Lower lobe of right lung (tissue), 2 donors: ENCODE data around the gene PRDM16. TPM values are rescaled to one million over a fixed set of nuclear protein-coding genes. Genes with fewer than 3 reads are reported as not detected.

Experiments used
- ATAC-seq, 2 donors: fragments of 200-7000 bp; cut with Tn5 transposase; one replicate each; pipeline ENCODE4 v1.9.1; 2020 to 2022; ENCODE audit warnings: mild to moderate bottlenecking in 2 of 2, moderate library complexity in 2 of 2
- DNase-seq: peaks from one replicate; pipeline ENCODE4 v3.0.0-alpha.2; 2020
- H3K27ac ChIP-seq: fragments of 200-600 bp; one replicate; pipeline ENCODE4 v1.8.0; 2022
- H3K27me3 ChIP-seq: fragments of 200-600 bp; one replicate; pipeline ENCODE4 v1.8.0; 2022; ENCODE audit warnings: low read depth
- H3K36me3 ChIP-seq: fragments of 200-600 bp; one replicate; pipeline ENCODE4 v1.8.0; 2022; ENCODE audit warnings: mild to moderate bottlenecking
- H3K4me1 ChIP-seq: fragments of 200-600 bp; one replicate; pipeline ENCODE4 v1.8.0; 2022
- H3K4me3 ChIP-seq: fragments of 200-600 bp; one replicate; pipeline ENCODE4 v1.8.0; 2022; ENCODE audit warnings: mild to moderate bottlenecking
- H3K9me3 ChIP-seq: fragments of 200-600 bp; one replicate; pipeline ENCODE4 v1.8.0; 2022
- CTCF ChIP-seq: fragments of 200-600 bp; IDR thresholded peaks from one replicate; pipeline ENCODE4 v1.8.0; 2022; ENCODE audit warnings: antibody characterized with exemption, mild to moderate bottlenecking
- intact Hi-C: fragments of 100-400 bp; cut with DNase I; formaldehyde crosslinking; loops from one replicate; pipeline ENCODE4 v1.11.0; 2022
- total RNA-seq: library from RNA; stranded (reverse); fragmentation: NEBNext Ultra II Directional; extraction: Animal tissue kit (Norgen Biotek cat#: 25700); gene quantifications from one replicate; pipeline ENCODE4 v1.2.1, GENCODE V29; 2021
- donor health status: DM: no; HTN: yes; CAD: no; lungs with severe emphysema.

Gene PRDM16
- total RNA-seq, 1 donor from 2014 or later: 19.2 TPM

- intact Hi-C loops: no loop called here
- Histone ChIP-seq H3K27me3 (peaks cover 25% of the 10 kb centered on the region), H3K4me1 (no peaks in the 10 kb centered on the region), H3K4me3 (no peak overlapping the region), H3K36me3 (no peaks in the 10 kb centered on the region), H3K9me3 (no peaks in the 10 kb centered on the region), H3K27ac (no peak overlapping the region)
- no peak for DNase-seq
- TF ChIP-seq CTCF: no peak
- no peak for ATAC-seq
These were observed 315.4 kb downstream of the PRDM16 start for GRCh38 chr1:3384407-3384806.

DNA sequence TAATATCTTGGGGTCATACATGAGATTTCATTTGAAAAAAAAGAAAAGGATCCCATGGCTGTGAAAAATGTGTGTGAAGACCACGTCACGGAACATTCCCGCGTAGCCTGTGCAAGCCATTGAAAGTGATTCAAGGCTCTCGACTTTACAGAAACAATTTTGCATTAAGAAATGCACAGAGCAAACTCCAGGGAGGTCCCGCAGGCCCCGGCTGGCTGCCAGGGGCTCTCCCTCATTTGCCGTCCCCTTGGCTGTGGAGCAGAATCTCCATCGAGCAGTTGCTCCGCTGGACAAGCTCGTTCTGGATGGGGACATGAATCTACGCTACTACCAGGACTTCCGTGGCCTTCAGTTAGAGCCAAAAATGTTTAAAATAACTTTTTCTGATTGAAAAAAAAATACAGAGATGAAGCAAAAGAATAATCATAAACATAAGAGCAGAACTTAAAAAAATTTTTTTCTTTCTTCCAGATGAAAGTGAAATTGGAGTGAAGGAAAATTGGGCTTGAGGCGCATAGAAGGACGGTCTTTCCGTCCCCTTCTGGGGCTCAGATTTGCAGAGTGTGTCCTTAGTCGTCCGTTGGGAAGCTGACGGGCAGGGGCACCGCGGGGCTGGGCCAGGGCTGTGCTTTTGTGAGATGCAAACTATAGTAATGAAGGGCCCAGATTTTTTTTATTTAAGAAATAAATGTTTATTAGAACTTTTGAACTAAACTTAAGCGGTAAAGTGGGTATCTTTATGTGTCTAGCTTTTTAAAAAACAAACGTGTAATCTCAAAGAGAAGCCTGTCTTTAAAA is 317.4 kb downstream of the PRDM16 start:
- intact Hi-C loops: no loop called here
- H3K9me3 ChIP-seq: no peaks in the 10 kb centered on the region
- ATAC-seq (no peak), DNase-seq (no peak)
- no peak for TF ChIP-seq CTCF
- no peak overlapping the region for H3K4me3 ChIP-seq
- no peaks in the 10 kb centered on the region for H3K4me1 ChIP-seq
- no peaks in the 10 kb centered on the region for H3K36me3 ChIP-seq
- no peak overlapping the region for H3K27ac ChIP-seq
- peaks cover 36% of the 10 kb centered on the region for H3K27me3 ChIP-seq

DNA sequence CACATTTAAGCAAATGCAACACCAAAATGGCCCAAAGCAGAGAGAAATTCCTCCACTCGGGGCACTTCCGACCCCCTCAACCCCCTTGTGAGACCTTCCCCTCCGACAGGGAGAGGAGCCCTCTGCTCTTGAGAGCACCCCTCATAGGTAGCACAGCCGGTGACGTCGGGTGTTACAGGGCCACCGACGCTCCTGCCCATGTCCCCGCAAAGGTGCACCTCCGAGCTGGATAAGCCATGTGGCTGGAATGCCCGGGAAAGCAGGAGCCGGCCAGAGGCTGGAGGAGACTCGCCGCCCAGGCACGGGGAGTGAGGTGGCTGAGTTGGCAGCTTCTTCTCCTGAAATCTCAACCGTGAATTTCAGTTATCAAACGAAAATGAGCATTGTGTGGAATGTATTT is 318.4 kb downstream of the PRDM16 start:
- ATAC-seq (no peak), DNase-seq (no peak)
- Histone ChIP-seq H3K27me3 (peaks cover 46% of the 10 kb centered on the region), H3K27ac (no peak overlapping the region), H3K9me3 (no peaks in the 10 kb centered on the region), H3K36me3 (no peaks in the 10 kb centered on the region), H3K4me3 (no peak overlapping the region), H3K4me1 (no peaks in the 10 kb centered on the region)
- TF ChIP-seq CTCF: no peak
- intact Hi-C loops: no loop called here

DNA sequence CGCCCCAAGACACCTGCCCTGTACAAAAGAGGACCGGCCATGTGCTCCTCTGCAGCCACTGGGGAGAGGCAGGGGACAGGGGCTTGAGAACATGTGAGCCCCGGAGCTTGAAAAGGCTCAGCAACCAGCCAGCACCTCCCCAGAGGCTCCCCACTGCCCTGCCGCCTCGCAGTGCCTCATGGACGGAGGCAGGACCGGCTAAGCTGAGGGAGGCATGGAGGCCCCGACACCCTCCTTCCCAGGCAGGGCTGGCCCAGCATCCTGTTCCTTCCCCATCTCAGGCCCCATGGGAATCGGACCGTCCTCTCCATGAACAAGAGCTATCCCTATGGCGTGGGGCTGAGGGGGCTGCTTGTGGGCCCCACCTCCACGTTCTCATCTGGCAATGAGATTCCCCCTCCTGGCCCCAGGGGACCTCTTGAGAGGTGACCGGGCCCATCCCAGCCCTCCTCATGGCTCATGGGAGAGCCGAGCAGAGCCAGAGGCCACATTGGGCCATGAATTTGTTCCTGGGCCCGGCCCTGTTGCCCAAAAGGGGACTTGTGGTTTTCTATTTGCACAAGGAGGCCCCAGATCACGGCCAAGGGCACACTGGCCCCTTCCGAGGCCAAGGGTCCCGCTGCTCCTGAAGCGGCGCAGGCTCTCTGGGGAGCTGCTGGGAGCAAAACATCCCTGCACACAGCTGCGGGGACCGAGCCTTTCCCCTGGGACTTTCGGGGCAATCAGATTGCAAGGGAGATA is 320.3 kb downstream of the PRDM16 start:
- no peaks in the 10 kb centered on the region for H3K9me3 ChIP-seq
- ATAC-seq: no peak
- H3K27me3 ChIP-seq: peaks cover 59% of the 10 kb centered on the region
- DNase-seq: no peak
- TF ChIP-seq CTCF: no peak
- H3K4me1 ChIP-seq: peaks cover 12% of the 10 kb centered on the region
- no peak overlapping the region for H3K4me3 ChIP-seq
- intact Hi-C loops: no loop called here
- no peak overlapping the region for H3K27ac ChIP-seq
- no peaks in the 10 kb centered on the region for H3K36me3 ChIP-seq

GRCh38 chr1:3390291-3390690 is 321.3 kb downstream of the PRDM16 start:
- intact Hi-C loops: no loop called here
- Histone ChIP-seq H3K27ac (no peak overlapping the region), H3K27me3 (peaks cover 59% of the 10 kb centered on the region), H3K4me3 (no peak overlapping the region), H3K4me1 (peaks cover 12% of the 10 kb centered on the region), H3K9me3 (no peaks in the 10 kb centered on the region), H3K36me3 (no peaks in the 10 kb centered on the region)
- no peak for TF ChIP-seq CTCF
- ATAC-seq: no peak
- DNase-seq: no peak
